ENCODE data around the gene USP49.

DNA sequence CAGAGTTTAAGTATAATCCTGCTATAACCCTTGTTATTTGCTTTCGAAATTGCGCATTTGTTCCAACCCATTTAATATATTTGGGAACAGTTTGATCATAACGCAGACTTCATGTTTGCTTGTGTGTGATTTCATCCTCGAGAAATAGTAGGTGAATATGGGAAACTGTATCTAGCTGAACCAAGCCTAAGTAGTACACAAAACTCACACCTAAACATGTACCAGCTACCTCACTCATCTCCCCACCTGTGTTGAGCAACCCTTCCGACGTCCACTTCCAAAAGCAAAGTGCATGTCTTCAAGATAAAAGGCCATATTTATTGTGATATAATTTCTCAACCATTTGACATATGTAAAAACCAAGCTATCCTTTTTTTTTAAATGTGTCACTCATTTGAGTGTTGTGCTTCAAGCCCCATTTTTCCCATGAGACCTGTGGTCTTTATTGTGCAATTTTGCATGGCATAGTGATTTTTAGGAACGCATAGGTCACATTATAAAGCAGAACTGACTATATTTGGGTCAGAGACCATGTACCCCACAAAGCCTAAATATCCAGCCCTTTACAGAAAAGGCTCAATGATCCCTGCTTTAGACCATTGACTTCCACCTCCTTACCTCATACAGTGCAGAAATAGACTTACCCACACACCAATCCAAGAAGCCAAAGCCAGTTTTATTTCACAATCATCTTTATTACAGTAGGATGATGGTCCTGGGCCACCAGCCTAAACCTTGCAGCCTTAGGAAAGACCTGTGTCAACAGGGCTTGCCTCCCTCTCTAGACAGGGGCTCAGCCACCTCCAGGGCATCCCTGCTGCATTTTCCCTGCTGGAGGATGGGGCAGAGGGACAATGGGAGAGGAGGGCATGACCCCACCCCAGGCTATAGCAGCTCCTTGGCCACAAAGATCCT, 39.4 kb upstream of the USP49 start:
- peak; percentile 15 for TF ChIP-seq POLR2A (IDR thresholded peaks at IDR 0.05; ENCODE audit: extremely low read depth, insufficient read length)
- TF ChIP-seq, protein P1, sequence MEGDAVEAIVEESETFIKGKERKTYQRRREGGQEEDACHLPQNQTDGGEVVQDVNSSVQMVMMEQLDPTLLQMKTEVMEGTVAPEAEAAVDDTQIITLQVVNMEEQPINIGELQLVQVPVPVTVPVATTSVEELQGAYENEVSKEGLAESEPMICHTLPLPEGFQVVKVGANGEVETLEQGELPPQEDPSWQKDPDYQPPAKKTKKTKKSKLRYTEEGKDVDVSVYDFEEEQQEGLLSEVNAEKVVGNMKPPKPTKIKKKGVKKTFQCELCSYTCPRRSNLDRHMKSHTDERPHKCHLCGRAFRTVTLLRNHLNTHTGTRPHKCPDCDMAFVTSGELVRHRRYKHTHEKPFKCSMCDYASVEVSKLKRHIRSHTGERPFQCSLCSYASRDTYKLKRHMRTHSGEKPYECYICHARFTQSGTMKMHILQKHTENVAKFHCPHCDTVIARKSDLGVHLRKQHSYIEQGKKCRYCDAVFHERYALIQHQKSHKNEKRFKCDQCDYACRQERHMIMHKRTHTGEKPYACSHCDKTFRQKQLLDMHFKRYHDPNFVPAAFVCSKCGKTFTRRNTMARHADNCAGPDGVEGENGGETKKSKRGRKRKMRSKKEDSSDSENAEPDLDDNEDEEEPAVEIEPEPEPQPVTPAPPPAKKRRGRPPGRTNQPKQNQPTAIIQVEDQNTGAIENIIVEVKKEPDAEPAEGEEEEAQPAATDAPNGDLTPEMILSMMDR (IDR thresholded peaks at IDR 0.05; ENCODE audit: low read depth, low read length) = no peak
